ENCODE data around the gene SMARCC1. TPM values are rescaled to one million over a fixed set of nuclear protein-coding genes. Genes with fewer than 3 reads are reported as not detected.

Gene SMARCC1
- total RNA-seq, 1 experiment from 2014 or later: 168 TPM

- POLR2A ChIA-PET: no interaction called here
These were observed 168.0 kb downstream of the SMARCC1 start for GRCh38 chr3:47613722-47614121.

More at GRCh38 chr3:47613722-47614121, 168.0 kb downstream of the SMARCC1 start:
- Histone ChIP-seq H3K79me2 (ENCODE audit: insufficient read depth, low read length) (no peaks in the 10 kb centered on the region), H3K4me1 (ENCODE audit: control insufficient read depth in 1 of 2, insufficient read depth in 2 of 2, low read length in 2 of 2) (no peaks in the 10 kb centered on the region), H3K4me3 (replicated peaks in 1 of 2; ENCODE audit: low read depth in 1 of 2, low read length in 2 of 2) (no peak overlapping the region), H3K36me3 (ENCODE audit: control insufficient read depth in 1 of 2, insufficient read depth in 2 of 2, low read length in 2 of 2) (peaks cover 21 to 28% of the 10 kb centered on the region in 2 experiments), H3K4me2 (ENCODE audit: low read length) (no peak overlapping the region), H4K20me1 (ENCODE audit: insufficient read depth) (peaks cover 3% of the 10 kb centered on the region; the same call in 1 of the 2 replicates), H3K27ac (ENCODE audit: low read depth, low read length) (no peak overlapping the region), H3K9me2 (ENCODE audit: insufficient read depth) (no peaks in the 10 kb centered on the region), H3K27me3 (ENCODE audit: insufficient read depth, low read length) (no peaks in the 10 kb centered on the region), H3K9me3 (ENCODE audit: control insufficient read depth in 1 of 2, insufficient read depth in 1 of 2, low read depth in 1 of 2, low read length in 2 of 2) (no peaks in the 10 kb centered on the region), H2AFZ (ENCODE audit: low read depth, low read length, poor library complexity, severe bottlenecking) (no peak overlapping the region), H3K9ac (ENCODE audit: low read length) (no peak overlapping the region)
- DNase-seq (ENCODE audit: low read depth, low spot score) (no peak), ATAC-seq (no peak)
- ChIA-PET RAD21 (ENCODE audit: low non-redundant PET in 1 of 2, low total read pairs in 2 of 2, uncharacterized antibody in 2 of 2, unreplicated experiment in 2 of 2) (no interaction called here), CTCF (no interaction called here)
- TF ChIP-seq EGR1 (IDR thresholded peaks at IDR 0.05; ENCODE audit: low read depth) (no peak), RAD21 (IDR thresholded peaks at IDR 0.05; ENCODE audit: low read depth) (no peak), MAX (IDR thresholded peaks at IDR 0.05) (no peak), ZNF274 (IDR thresholded peaks at IDR 0.05; ENCODE audit: low read depth, low read length) (no peak), CBX3 (IDR thresholded peaks at IDR 0.05; ENCODE audit: low read depth) (no peak), JUND (IDR thresholded peaks at IDR 0.05) (no peak), EZH2 (IDR thresholded peaks at IDR 0.05) (no peak), POLR2A (IDR thresholded peaks at IDR 0.05; ENCODE audit: borderline replicate concordance, extremely low read depth, insufficient read depth, insufficient read length) (no peak), ELF1 (IDR thresholded peaks at IDR 0.05; ENCODE audit: borderline replicate concordance, low read depth) (no peak), SRF (IDR thresholded peaks at IDR 0.05; ENCODE audit: low read depth) (no peak), POLR2AphosphoS5 (IDR thresholded peaks at IDR 0.05; ENCODE audit: low read depth, low read length) (no peak), ZFX (IDR thresholded peaks at IDR 0.05) (no peak), FOSL1 (IDR thresholded peaks at IDR 0.05; ENCODE audit: low read depth) (no peak)
- TF ChIP-seq, protein P1, sequence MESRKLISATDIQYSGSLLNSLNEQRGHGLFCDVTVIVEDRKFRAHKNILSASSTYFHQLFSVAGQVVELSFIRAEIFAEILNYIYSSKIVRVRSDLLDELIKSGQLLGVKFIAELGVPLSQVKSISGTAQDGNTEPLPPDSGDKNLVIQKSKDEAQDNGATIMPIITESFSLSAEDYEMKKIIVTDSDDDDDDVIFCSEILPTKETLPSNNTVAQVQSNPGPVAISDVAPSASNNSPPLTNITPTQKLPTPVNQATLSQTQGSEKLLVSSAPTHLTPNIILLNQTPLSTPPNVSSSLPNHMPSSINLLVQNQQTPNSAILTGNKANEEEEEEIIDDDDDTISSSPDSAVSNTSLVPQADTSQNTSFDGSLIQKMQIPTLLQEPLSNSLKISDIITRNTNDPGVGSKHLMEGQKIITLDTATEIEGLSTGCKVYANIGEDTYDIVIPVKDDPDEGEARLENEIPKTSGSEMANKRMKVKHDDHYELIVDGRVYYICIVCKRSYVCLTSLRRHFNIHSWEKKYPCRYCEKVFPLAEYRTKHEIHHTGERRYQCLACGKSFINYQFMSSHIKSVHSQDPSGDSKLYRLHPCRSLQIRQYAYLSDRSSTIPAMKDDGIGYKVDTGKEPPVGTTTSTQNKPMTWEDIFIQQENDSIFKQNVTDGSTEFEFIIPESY (IDR thresholded peaks at IDR 0.05; ENCODE audit: extremely low read depth, insufficient replicate concordance, low read length): no peak
- no TSS peak for BruUV-seq (replicated peaks)
- intact Hi-C loops (cut with micrococcal nuclease): no loop called here
